Measurements from ENCODE around the gene L3MBTL2.
"Not testable (repeated sequence)": the region's sequence is repeated elsewhere in the genome, so short reads cannot be mapped to it uniquely, and the experiment has no call there.

L3MBTL2 gene

GRCh38 chr22:41204992-41205900 lies at the start of gene L3MBTL2:
TSS of gene L3MBTL2 (plus strand) at chr22:41205312. CDS start at chr22:41205363, 51 bp downstream.
- peak; percentile 99 for DNase-seq

GRCh38 chr22:41157083-41157482 lies 48.0 kb upstream of the L3MBTL2 start:
- no peak for DNase-seq

- no peak for DNase-seq
Observed at GRCh38 chr22:41169157-41169556, 36.0 kb upstream of the L3MBTL2 start.

- no peak for DNase-seq
Observed at GRCh38 chr22:41171996-41172395, 33.1 kb upstream of the L3MBTL2 start.

- DNase-seq, result no peak
Observed at GRCh38 chr22:41175546-41175945, 29.6 kb upstream of the L3MBTL2 start.

GRCh38 chr22:41177040-41177621 lies 28.0 kb upstream of the L3MBTL2 start:
- no peak for DNase-seq

- no peak for DNase-seq
Observed at GRCh38 chr22:41177622-41178424, 27.3 kb upstream of the L3MBTL2 start.

- no peak for DNase-seq
Observed at GRCh38 chr22:41178425-41178975, 26.6 kb upstream of the L3MBTL2 start.

GRCh38 chr22:41180362-41180761 lies 24.8 kb upstream of the L3MBTL2 start:
- DNase-seq, result not testable (repeated sequence)

- DNase-seq, result no peak
Observed at GRCh38 chr22:41180926-41181325, 24.2 kb upstream of the L3MBTL2 start.

GRCh38 chr22:41181349-41182241 lies 23.5 kb upstream of the L3MBTL2 start:
- no peak for DNase-seq

GRCh38 chr22:41184679-41185078 lies 20.4 kb upstream of the L3MBTL2 start:
- no peak for DNase-seq

GRCh38 chr22:41191467-41191866 lies 13.6 kb upstream of the L3MBTL2 start:
- no peak for DNase-seq

GRCh38 chr22:41193829-41194228 lies 11.3 kb upstream of the L3MBTL2 start:
- no peak for DNase-seq

GRCh38 chr22:41197038-41197972 lies 7.8 kb upstream of the L3MBTL2 start:
- peak; percentile 87 for DNase-seq

GRCh38 chr22:41198027-41198580 lies 7.0 kb upstream of the L3MBTL2 start:
- DNase-seq, result peak; percentile 53

- no peak for DNase-seq
Observed at GRCh38 chr22:41201141-41201540, 4.0 kb upstream of the L3MBTL2 start.

- DNase-seq, result no peak
Observed at GRCh38 chr22:41203118-41203517, 2.0 kb upstream of the L3MBTL2 start.

- no peak for DNase-seq
Observed at GRCh38 chr22:41204066-41204465, 1.0 kb upstream of the L3MBTL2 start.

- no peak for DNase-seq
Observed at GRCh38 chr22:41206719-41207118, 1.6 kb downstream of the L3MBTL2 start.

GRCh38 chr22:41215409-41215808 lies 10.3 kb downstream of the L3MBTL2 start:
- DNase-seq, result no peak

Measured in activated T-cell treated with anti-CD3 and anti-CD28 coated beads, Interleukin-2, amount 50 U/mL, for 1 hour (primary cell).